Measurements from ENCODE around the gene ENO3. TPM values are rescaled to one million over a fixed set of nuclear protein-coding genes. Genes with fewer than 3 reads are reported as not detected.
A peak's percentile ranks its signal among the peaks of the same experiment; 100 is the strongest.

Gene ENO3
- total and polyA plus RNA-seq, 7 experiments from 2014 or later = 0.87 to 56.3 (median 30.1) TPM

DNA sequence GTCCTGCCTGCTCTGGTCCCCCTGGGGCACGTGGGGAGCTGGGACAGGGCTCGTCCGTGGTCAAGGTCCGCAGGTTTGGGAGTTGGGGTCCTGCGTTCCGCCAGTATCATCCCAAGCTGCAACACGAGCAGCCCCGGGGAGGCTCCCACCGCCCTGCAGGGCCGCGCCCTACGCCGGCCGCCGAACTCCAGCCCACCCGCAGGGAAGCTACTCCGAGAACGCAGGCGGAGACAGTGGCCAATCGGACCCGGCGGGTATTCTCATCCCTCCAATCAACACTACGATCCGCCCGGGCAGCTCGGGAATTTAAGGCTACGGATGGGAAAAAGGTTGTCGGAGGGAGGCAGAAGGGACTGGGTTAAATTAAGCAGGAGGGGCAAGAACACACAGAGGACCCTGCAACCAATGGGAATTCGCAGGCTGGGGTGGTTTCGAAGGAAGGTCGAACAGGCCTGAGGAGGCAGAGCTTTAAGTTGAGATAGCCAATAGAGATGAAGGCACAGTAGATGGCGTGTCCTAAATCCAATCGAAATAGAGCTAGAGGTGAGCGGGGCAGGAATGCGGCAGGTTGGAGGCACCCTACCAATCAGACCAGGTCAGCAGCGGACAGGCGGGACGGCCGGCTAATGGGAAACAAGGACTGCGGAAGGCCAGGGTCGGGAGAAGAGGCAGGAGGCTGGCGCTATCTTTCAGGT is 16.1 kb downstream of the ENO3 start:
- Histone ChIP-seq H3K27me3 (ENCODE audit: control insufficient read depth in 2 of 2, insufficient read depth in 2 of 2, low read length in 2 of 2) (no peaks in the 10 kb centered on the region), H3K4me1 (ENCODE audit: control insufficient read depth in 2 of 2, insufficient read depth in 2 of 2, low read length in 2 of 2) (peaks cover 17 to 22% of the 10 kb centered on the region in 2 donors), H3K27ac (ENCODE audit: low read depth, low read length) (peak overlapping the region; percentile 79), H3K4me3 (ENCODE audit: low read length) (peak overlapping the region; percentile 93), H3K9me3 (ENCODE audit: control insufficient read depth in 2 of 3, low read length in 3 of 3) (no peaks in the 10 kb centered on the region), H3K36me3 (ENCODE audit: control insufficient read depth in 2 of 3, insufficient read depth in 3 of 3, low read length in 3 of 3) (peaks cover 0 to 28% (median 1%) of the 10 kb centered on the region in 3 experiments)
- peaks cover 3 to 35% (median 10%) of the 10 kb centered on the region in 5 donors for H3K36me3 Mint-ChIP-seq
- peak in 8 of 9 donors; percentile 25 to 97 (median 95) for DNase-seq
- H3K27ac Mint-ChIP-seq = peak overlapping the region in 3 of 9 donors; percentile 72 to 90 (median 81)
- intact Hi-C loops (cut with micrococcal nuclease) = loop anchor here (1.0 to 5.0 kb wide), 16 partner anchors 13 to 601 kb away; partner anchors contain the start of genes ARRB2 (in 2 of the 2), CAMTA2 (in 2 of the 2), INCA1 (in 2 of the 2) and KIF1C (in 2 of the 2)
- no peaks in the 10 kb centered on the region for H3K27me3 Mint-ChIP-seq
- ATAC-seq = peak; percentile 89
- POLR2A ChIA-PET = interaction anchor here (0.7 to 10.3 kb wide), 24 partner anchors 10 to 601 kb away, joined by 3 to 278 read pairs (median 4); partner anchors contain the start of genes C17orf107, CAMTA2, CHRNE and ENO3
- peaks cover 15 to 32% (median 24%) of the 10 kb centered on the region in 7 donors for H3K4me1 Mint-ChIP-seq
- H3K4me3 Mint-ChIP-seq = no peak overlapping the region
- H3K9me3 Mint-ChIP-seq = no peaks in the 10 kb centered on the region
- CTCF ChIA-PET = interaction anchor here (0.5 to 3.1 kb wide), 14 partner anchors 9 to 1122 kb away, joined by 3 to 13 read pairs (median 5); partner anchors contain the start of genes ENO3, PFN1, RNF167 and SLC25A11

GRCh38 chr17:4967539-4968485 is 16.9 kb downstream of the ENO3 start, which contains the start of gene SPAG7:
SPAG7 (minus strand) TSS chr17:4967817; CDS start chr17:4967804, 13 bp downstream.
- H3K27ac ChIP-seq (ENCODE audit: low read depth, low read length) = peak within 1 kb of the TSS; percentile 79
- H3K4me3 Mint-ChIP-seq = no peak within 1 kb of the TSS
- no peaks in the 10 kb centered on the region for H3K27me3 Mint-ChIP-seq
- peak within 1 kb of the TSS in 4 of 9 donors; percentile 72 to 90 (median 83) for H3K27ac Mint-ChIP-seq
- peaks cover 17 to 22% of the 10 kb centered on the region in 2 donors for H3K4me1 ChIP-seq (ENCODE audit: control insufficient read depth in 2 of 2, insufficient read depth in 2 of 2, low read length in 2 of 2)
- DNase-seq (peak; percentile 87 to 98 (median 96)), ATAC-seq (peak; percentile 85)
- ChIA-PET CTCF (interaction anchor here (0.5 to 3.1 kb wide), 15 partner anchors 10 to 1123 kb away, joined by 3 to 13 read pairs (median 5); partner anchors contain the start of genes ENO3, PFN1, RNF167 and SLC25A11), POLR2A (interaction anchor here (0.7 to 10.3 kb wide), 27 partner anchors 11 to 602 kb away, joined by 3 to 278 read pairs (median 3); partner anchors contain the start of genes ARRB2, C17orf107, CAMTA2 and CHRNE)
- intact Hi-C loops (cut with micrococcal nuclease) = loop anchor here (1.0 to 5.0 kb wide), 16 partner anchors 12 to 602 kb away; partner anchors contain the start of genes ARRB2 (in 2 of the 2), CAMTA2 (in 2 of the 2), INCA1 (in 2 of the 2) and KIF1C (in 2 of the 2)
- H3K36me3 ChIP-seq (ENCODE audit: control insufficient read depth in 2 of 3, insufficient read depth in 3 of 3, low read length in 3 of 3) = peaks cover 0 to 36% (median 5%) of the 10 kb centered on the region in 3 experiments
- no peaks in the 10 kb centered on the region for H3K9me3 ChIP-seq (ENCODE audit: control insufficient read depth in 2 of 3, low read length in 3 of 3)
- peaks cover 3 to 35% (median 11%) of the 10 kb centered on the region in 5 donors for H3K36me3 Mint-ChIP-seq
- no peaks in the 10 kb centered on the region for H3K9me3 Mint-ChIP-seq
- H3K27me3 ChIP-seq (ENCODE audit: control insufficient read depth in 2 of 2, insufficient read depth in 2 of 2, low read length in 2 of 2) = no peaks in the 10 kb centered on the region
- H3K4me3 ChIP-seq (ENCODE audit: low read length) = peak within 1 kb of the TSS; percentile 93
- peaks cover 15 to 32% (median 24%) of the 10 kb centered on the region in 7 donors for H3K4me1 Mint-ChIP-seq

DNA sequence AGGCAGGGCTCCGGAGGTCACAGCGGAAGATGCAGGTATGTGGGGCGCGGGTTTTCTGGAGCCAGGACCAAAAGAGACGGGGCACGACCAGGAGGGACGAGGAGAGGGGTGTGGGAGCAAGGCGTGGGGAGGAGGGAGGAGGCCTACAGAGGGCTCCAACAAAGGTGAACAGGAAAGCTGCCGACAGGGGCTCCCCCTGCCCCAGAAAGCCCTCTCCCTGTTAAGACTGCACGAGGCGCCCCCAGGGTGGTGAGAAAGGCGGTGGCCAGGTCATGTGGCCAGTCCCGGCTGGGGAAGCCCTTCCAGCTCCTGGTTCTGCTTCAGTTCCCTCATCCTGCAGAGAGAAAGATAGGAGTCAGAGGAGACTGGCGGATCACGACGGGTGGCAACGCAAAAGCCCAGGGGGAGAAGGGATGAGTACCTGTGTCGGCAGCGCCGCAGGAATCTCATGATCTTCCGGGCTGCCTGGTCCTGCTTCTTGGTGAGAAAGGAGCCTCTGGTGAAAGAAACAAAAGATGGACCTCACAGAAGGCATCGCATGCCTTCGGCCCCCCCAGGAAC is 17.6 kb downstream of the ENO3 start:
- Histone ChIP-seq H3K36me3 (ENCODE audit: control insufficient read depth in 2 of 3, insufficient read depth in 3 of 3, low read length in 3 of 3) (peaks cover 0 to 43% (median 5%) of the 10 kb centered on the region in 3 experiments), H3K4me3 (ENCODE audit: low read length) (peak overlapping the region; percentile 93), H3K27ac (ENCODE audit: low read depth, low read length) (peak overlapping the region; percentile 79), H3K27me3 (ENCODE audit: control insufficient read depth in 2 of 2, insufficient read depth in 2 of 2, low read length in 2 of 2) (no peaks in the 10 kb centered on the region), H3K4me1 (ENCODE audit: control insufficient read depth in 2 of 2, insufficient read depth in 2 of 2, low read length in 2 of 2) (peaks cover 17 to 22% of the 10 kb centered on the region in 2 donors), H3K9me3 (ENCODE audit: control insufficient read depth in 2 of 3, low read length in 3 of 3) (no peaks in the 10 kb centered on the region)
- Mint-ChIP-seq H3K27me3 (no peaks in the 10 kb centered on the region), H3K27ac (no peak overlapping the region), H3K4me1 (peaks cover 15 to 30% (median 21%) of the 10 kb centered on the region in 7 donors), H3K36me3 (peaks cover 3 to 37% (median 9%) of the 10 kb centered on the region in 5 donors), H3K4me3 (no peak overlapping the region), H3K9me3 (peaks cover 0 to 2% (median 0%) of the 10 kb centered on the region in 11 donors)
- CTCF ChIA-PET = interaction anchor here (0.9 to 3.1 kb wide), 4 partner anchors 12 to 93 kb away, joined by 3 to 13 read pairs (median 4); no protein-coding TSS in a partner anchor
- intact Hi-C loops (cut with micrococcal nuclease) = loop anchor here (5.0 kb wide), 2 partner anchors 144 to 601 kb away; partner anchors contain the start of genes UBE2G1 (in 1 of the 2) and ZNF232 (in 1 of the 2)
- DNase-seq = peak in 2 of 9 donors; percentile 42 to 48
- POLR2A ChIA-PET = interaction anchor here (0.7 to 10.3 kb wide), 9 partner anchors 12 to 258 kb away, joined by 3 to 278 read pairs (median 20); partner anchors contain the start of genes ARRB2, C17orf107, CAMTA2 and ENO3
- ATAC-seq = no peak

GRCh38 chr17:4969047-4969550 is 18.2 kb downstream of the ENO3 start:
- intact Hi-C loops (cut with micrococcal nuclease) = loop anchor here (5.0 kb wide), 2 partner anchors 143 to 602 kb away; partner anchors contain the start of genes UBE2G1 (in 1 of the 2) and ZNF232 (in 1 of the 2)
- DNase-seq (peak in 1 of 9 donors; percentile 55), ATAC-seq (no peak)
- no peaks in the 10 kb centered on the region for H3K27me3 ChIP-seq (ENCODE audit: control insufficient read depth in 2 of 2, insufficient read depth in 2 of 2, low read length in 2 of 2)
- Mint-ChIP-seq H3K4me1 (peaks cover 15 to 34% (median 22%) of the 10 kb centered on the region in 7 donors), H3K4me3 (no peak overlapping the region), H3K27me3 (no peaks in the 10 kb centered on the region), H3K27ac (peak overlapping the region in 3 of 9 donors; percentile 32 to 79 (median 76)), H3K9me3 (peaks cover 0 to 2% (median 0%) of the 10 kb centered on the region in 11 donors), H3K36me3 (peaks cover 3 to 39% (median 9%) of the 10 kb centered on the region in 5 donors)
- peaks cover 17 to 22% of the 10 kb centered on the region in 2 donors for H3K4me1 ChIP-seq (ENCODE audit: control insufficient read depth in 2 of 2, insufficient read depth in 2 of 2, low read length in 2 of 2)
- no peaks in the 10 kb centered on the region for H3K9me3 ChIP-seq (ENCODE audit: control insufficient read depth in 2 of 3, low read length in 3 of 3)
- H3K36me3 ChIP-seq (ENCODE audit: control insufficient read depth in 2 of 3, insufficient read depth in 3 of 3, low read length in 3 of 3) = peaks cover 0 to 49% (median 8%) of the 10 kb centered on the region in 3 experiments
- ChIA-PET CTCF (interaction anchor here (0.6 to 3.1 kb wide), 6 partner anchors 12 to 149 kb away, joined by 3 to 13 read pairs (median 4); partner anchors contain the start of gene CHRNE), POLR2A (interaction anchor here (1.4 to 10.3 kb wide), 5 partner anchors 11 to 257 kb away, joined by 3 to 278 read pairs (median 50); partner anchors contain the start of genes CAMTA2, ENO3, PFN1 and RNF167)
- H3K27ac ChIP-seq (ENCODE audit: low read depth, low read length) = peak overlapping the region; percentile 79
- no peak overlapping the region for H3K4me3 ChIP-seq (ENCODE audit: low read length)

GRCh38 chr17:4969551-4970173 is 18.7 kb downstream of the ENO3 start:
- Histone ChIP-seq H3K27me3 (ENCODE audit: control insufficient read depth in 2 of 2, insufficient read depth in 2 of 2, low read length in 2 of 2) (no peaks in the 10 kb centered on the region), H3K4me1 (ENCODE audit: control insufficient read depth in 2 of 2, insufficient read depth in 2 of 2, low read length in 2 of 2) (peaks cover 17 to 22% of the 10 kb centered on the region in 2 donors), H3K9me3 (ENCODE audit: control insufficient read depth in 2 of 3, low read length in 3 of 3) (no peaks in the 10 kb centered on the region), H3K4me3 (ENCODE audit: low read length) (no peak overlapping the region), H3K36me3 (ENCODE audit: control insufficient read depth in 2 of 3, insufficient read depth in 3 of 3, low read length in 3 of 3) (peaks cover 0 to 54% (median 12%) of the 10 kb centered on the region in 3 experiments), H3K27ac (ENCODE audit: low read depth, low read length) (peak overlapping the region; percentile 23)
- peaks cover 15 to 36% (median 24%) of the 10 kb centered on the region in 7 donors for H3K4me1 Mint-ChIP-seq
- DNase-seq = peak in 1 of 9 donors; percentile 43
- H3K36me3 Mint-ChIP-seq = peaks cover 3 to 38% (median 9%) of the 10 kb centered on the region in 5 donors
- peaks cover 0 to 2% (median 0%) of the 10 kb centered on the region in 11 donors for H3K9me3 Mint-ChIP-seq
- H3K27ac Mint-ChIP-seq = peak overlapping the region in 3 of 9 donors; percentile 32 to 79 (median 76)
- ChIA-PET CTCF (interaction anchor here (0.6 to 3.1 kb wide), 7 partner anchors 11 to 150 kb away, joined by 3 to 13 read pairs (median 4); partner anchors contain the start of gene CHRNE), POLR2A (interaction anchor here (3.1 to 10.3 kb wide), 4 partner anchors 11 to 31 kb away, joined by 21 to 278 read pairs (median 92); partner anchors contain the start of genes CAMTA2, ENO3, PFN1 and RNF167)
- no peak overlapping the region for H3K4me3 Mint-ChIP-seq
- H3K27me3 Mint-ChIP-seq = no peaks in the 10 kb centered on the region
- intact Hi-C loops (cut with micrococcal nuclease) = loop anchor here (5.0 kb wide), 2 partner anchors 143 to 602 kb away; partner anchors contain the start of genes UBE2G1 (in 1 of the 2) and ZNF232 (in 1 of the 2)
- no peak for ATAC-seq
